Endothelial cell of umbilical vein (primary cell): ENCODE results near the gene UBR3. TPM values are rescaled to one million over a fixed set of nuclear protein-coding genes. Genes with fewer than 3 reads are reported as not detected.

ENCODE experiments used
- BruUV-seq: library from RNA; stranded (reverse); fragments of 400-500 nt; replicated peaks from 2 replicates; lab custom pipeline; 2021; lab: Mats Ljungman, UMichigan
- CTCF ChIA-PET: fragments of 300-600, 350-600 bp; sonication (Branson Sonifier 250); formaldehyde crosslinking; loops from one replicate; lab custom pipeline; 2021; ENCODE audit warnings: antibody characterized with exemption, inconsistent platforms; lab: Charles Lee
- POLR2A ChIA-PET: fragments of 300-600, 350-600 bp; sonication (Branson Sonifier 250); formaldehyde crosslinking; loops from one replicate; lab custom pipeline; 2021; ENCODE audit warnings: antibody characterized with exemption, inconsistent platforms; lab: Charles Lee
- DNase-seq: peaks from one replicate; pipeline ENCODE4 v3.0.0-alpha.2; 2011; ENCODE audit warnings: low read depth, low spot score
- FAIRE-seq: peaks from 2 replicates; lab custom pipeline; 2011; peaks lifted over from hg19 to GRCh38; lab: Jason Lieb, UNC
- H2AFZ ChIP-seq: 2 replicates; pipeline ENCODE4 v1.6.0; 2012; ENCODE audit warnings: low read depth, low read length, control low read depth, inconsistent platforms
- H3K27ac ChIP-seq: 2 replicates; pipeline ENCODE4 v1.5.1; 2011; ENCODE audit warnings: low read depth, mild to moderate bottlenecking, control low read depth, low read length, moderate library complexity; ENCODE audit not compliant: insufficient read depth
- H3K27me3 ChIP-seq, 2 experiments: 2 replicates each; pipeline versions ENCODE4 v1.6.0 to v1.6.1; 2011; ENCODE audit warnings: low read length in 2 of 2, mixed read lengths in 1 of 2; ENCODE audit not compliant: control insufficient read depth in 2 of 2, insufficient read depth in 2 of 2
- H3K36me3 ChIP-seq, 2 experiments: 2 replicates in 1 of 2; 3 replicates in 1 of 2; pipeline ENCODE4 v1.5.1; 2011; ENCODE audit warnings: low read length in 2 of 2, mild to moderate bottlenecking in 1 of 2, moderate library complexity in 1 of 2; ENCODE audit not compliant: control insufficient read depth in 2 of 2, insufficient read depth in 2 of 2; ENCODE audit errors: extremely low read depth in 1 of 2
- H3K4me1 ChIP-seq: 3 replicates; pipeline ENCODE4 v1.5.1; 2011; ENCODE audit warnings: mild to moderate bottlenecking, low read length; ENCODE audit not compliant: control insufficient read depth, insufficient read depth; ENCODE audit errors: extremely low read depth
- H3K4me2 ChIP-seq: 2 replicates; pipeline ENCODE4 v1.6.1; 2011; ENCODE audit warnings: low read length, control low read depth, mixed read lengths; ENCODE audit not compliant: insufficient read depth
- H3K4me3 ChIP-seq, 3 experiments: fragments of 200-600 bp in 1 of 3; sonication (generic), shearing (Covaris generic) in 1 of 3; replicated peaks in 1 of 3; 2 replicates each; pipeline ENCODE4 v1.5.1; 2011 to 2016; ENCODE audit warnings: control low read depth in 3 of 3, low read length in 3 of 3, mild to moderate bottlenecking in 2 of 3, inconsistent platforms in 1 of 3, low read depth in 1 of 3, moderate library complexity in 1 of 3; ENCODE audit not compliant: insufficient read depth in 1 of 3
- H3K79me2 ChIP-seq: 2 replicates; pipeline ENCODE4 v1.6.0; 2012; ENCODE audit warnings: low read length, inconsistent platforms; ENCODE audit not compliant: control insufficient read depth, insufficient read depth
- H3K9ac ChIP-seq: replicated peaks from 2 replicates; pipeline ENCODE3; 2011; ENCODE audit warnings: low read length, control low read depth; ENCODE audit not compliant: insufficient read depth; ENCODE audit errors: extremely low read depth
- H3K9me1 ChIP-seq: replicated peaks from 3 replicates; pipeline ENCODE4 v1.6.0; 2011; ENCODE audit warnings: mild to moderate bottlenecking, low read length; ENCODE audit not compliant: control insufficient read depth, insufficient read depth; ENCODE audit errors: extremely low read depth
- H3K9me3 ChIP-seq: replicated peaks from 2 replicates; pipeline ENCODE4 v1.5.1; 2012; ENCODE audit warnings: low read length, inconsistent platforms; ENCODE audit not compliant: control insufficient read depth, insufficient read depth
- H4K20me1 ChIP-seq: replicated peaks from 2 replicates; pipeline ENCODE3; 2011; ENCODE audit warnings: mild to moderate bottlenecking, low read length; ENCODE audit not compliant: control insufficient read depth, insufficient read depth; ENCODE audit errors: extremely low read depth
- EZH2 ChIP-seq: IDR thresholded peaks from 2 replicates; pipeline ENCODE4 v1.6.1; 2012; ENCODE audit warnings: borderline replicate concordance, low read depth, mild to moderate bottlenecking, moderate library complexity, low read length, inconsistent platforms; ENCODE audit not compliant: severe bottlenecking
- FOS ChIP-seq: IDR thresholded peaks from 2 replicates; pipeline ENCODE4 v1.6.1; 2011; ENCODE audit warnings: mild to moderate bottlenecking, low read length, moderate library complexity, borderline replicate concordance; ENCODE audit not compliant: insufficient read depth
- GATA2 ChIP-seq: IDR thresholded peaks from 2 replicates; pipeline ENCODE4 v1.7.0; 2011; ENCODE audit warnings: low read depth, mild to moderate bottlenecking, moderate library complexity, mixed read lengths, low read length; ENCODE audit not compliant: insufficient read length, insufficient read depth
- JUN ChIP-seq: IDR thresholded peaks from 2 replicates; pipeline ENCODE4 v1.6.1; 2011; ENCODE audit warnings: borderline replicate concordance, low read depth; ENCODE audit not compliant: insufficient read length, insufficient read depth
- MYC ChIP-seq: IDR thresholded peaks from one replicate; pipeline ENCODE4 v1.6.1; 2011; ENCODE audit warnings: mild to moderate bottlenecking, low read depth, low read length
- POLR2A ChIP-seq: IDR thresholded peaks from 2 replicates; pipeline ENCODE4 v1.6.1; 2012; ENCODE audit warnings: low read depth, mild to moderate bottlenecking, control low read depth, low read length
- POLR2AphosphoS5 ChIP-seq: IDR thresholded peaks from 2 replicates; pipeline ENCODE4 v1.6.1; 2012; ENCODE audit warnings: low read depth, mild to moderate bottlenecking, control low read depth, low read length, moderate library complexity; ENCODE audit not compliant: insufficient read depth
- dilution Hi-C: fragments of 300-500 bp; cut with MboI; formaldehyde crosslinking; loops from one replicate; pipeline ENCODE4 v1.15.0; 2019; ENCODE audit warnings: low sequenced_read_pairs; ENCODE audit not compliant: extremely low pct_ligation_motif_present
- intact Hi-C: fragments of 100-400 bp; cut with micrococcal nuclease; formaldehyde crosslinking; loops from one replicate; pipeline ENCODE4 v1.10.0; 2022
- polyA plus RNA-seq, 4 experiments: library from polyadenylated mRNA; depleted of rRNA in 3 of 4; stranded (reverse) in 3 of 4; unstranded in 1 of 4; fragments of >200 nt; gene quantifications; 2 replicates each; pipeline versions ENCODE4 v1.2.1 to v1.2.3, GENCODE V29; 2011 to 2012; ENCODE audit warnings: missing spikeins in 1 of 4
- total RNA-seq: library from RNA; stranded (reverse); gene quantifications from 2 replicates; pipeline ENCODE4 v1.2.3, GENCODE V29; 2021
- TF ChIP-seq, protein P1 (sequence below), 2 donors: IDR thresholded peaks; 1 replicate in 1 of 2; 2 replicates in 1 of 2; pipeline ENCODE4 v1.5.1; 2011; ENCODE audit warnings: low read length in 2 of 2, mild to moderate bottlenecking in 2 of 2, moderate library complexity in 2 of 2, control low read depth in 1 of 2, inconsistent platforms in 1 of 2, low read depth in 1 of 2; ENCODE audit not compliant: insufficient read depth in 1 of 2; ENCODE audit errors: extremely low read depth in 1 of 2
- TF ChIP-seq, protein P2 (sequence below): IDR thresholded peaks from 2 replicates; pipeline ENCODE4 v1.6.1; 2011; ENCODE audit not compliant: insufficient read depth, insufficient read length

UBR3 gene
- total and polyA plus RNA-seq, 2 donors (not counting 3 experiments of a cell fraction or from before 2014, with no cell fraction given), result 5.3 to 27.5 TPM

DNA sequence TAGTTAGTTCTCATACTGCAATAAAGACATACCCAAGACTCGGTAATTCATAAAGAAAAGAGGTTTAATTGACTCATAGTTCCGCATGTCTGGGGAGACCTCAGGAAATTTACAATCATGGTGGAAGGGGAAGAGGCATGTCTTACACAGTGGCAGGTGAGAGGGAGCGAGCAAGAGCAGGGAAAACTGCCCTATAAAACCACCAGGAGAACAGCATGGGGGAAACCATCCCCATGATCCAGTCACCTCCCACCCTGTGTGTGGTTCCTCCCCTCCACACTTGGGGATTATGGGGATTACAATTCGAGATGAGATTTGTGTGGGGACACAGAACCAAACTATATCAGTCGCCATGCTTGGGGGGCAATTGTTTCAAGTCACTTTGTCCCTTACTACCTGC is 29.7 kb upstream of the UBR3 start:
- FAIRE-seq (no peak), DNase-seq (no peak)
- H3K27ac ChIP-seq, result no peak overlapping the region
- H3K9me1 ChIP-seq, result no peaks in the 10 kb centered on the region
- H3K4me2 ChIP-seq, result no peak overlapping the region
- no peaks in the 10 kb centered on the region for H3K9me3 ChIP-seq
- H3K79me2 ChIP-seq, result peaks cover 37% of the 10 kb centered on the region
- H2AFZ ChIP-seq, result peak overlapping the region; percentile 98
- no peak overlapping the region for H3K4me3 ChIP-seq
- peaks cover 3 to 9% of the 10 kb centered on the region in 2 experiments for H3K36me3 ChIP-seq
- BruUV-seq, result no TSS peak
- ChIA-PET POLR2A (no interaction called here), CTCF (interaction anchor here (1.2 to 1.4 kb wide), 3 partner anchors 10 to 276 kb away, joined by 3 to 6 read pairs (median 5); partner anchors contain the start of gene METTL5)
- H3K27me3 ChIP-seq, result no peaks in the 10 kb centered on the region
- intact Hi-C loops (loop anchor here (10.0 kb wide), 1 partner anchor 433 kb away; the partner anchor contains the start of gene LRP2), dilution Hi-C loops (no loop called here)
- no peak for TF ChIP-seq POLR2A
- TF ChIP-seq GATA2, result no peak
- TF ChIP-seq, protein P1, sequence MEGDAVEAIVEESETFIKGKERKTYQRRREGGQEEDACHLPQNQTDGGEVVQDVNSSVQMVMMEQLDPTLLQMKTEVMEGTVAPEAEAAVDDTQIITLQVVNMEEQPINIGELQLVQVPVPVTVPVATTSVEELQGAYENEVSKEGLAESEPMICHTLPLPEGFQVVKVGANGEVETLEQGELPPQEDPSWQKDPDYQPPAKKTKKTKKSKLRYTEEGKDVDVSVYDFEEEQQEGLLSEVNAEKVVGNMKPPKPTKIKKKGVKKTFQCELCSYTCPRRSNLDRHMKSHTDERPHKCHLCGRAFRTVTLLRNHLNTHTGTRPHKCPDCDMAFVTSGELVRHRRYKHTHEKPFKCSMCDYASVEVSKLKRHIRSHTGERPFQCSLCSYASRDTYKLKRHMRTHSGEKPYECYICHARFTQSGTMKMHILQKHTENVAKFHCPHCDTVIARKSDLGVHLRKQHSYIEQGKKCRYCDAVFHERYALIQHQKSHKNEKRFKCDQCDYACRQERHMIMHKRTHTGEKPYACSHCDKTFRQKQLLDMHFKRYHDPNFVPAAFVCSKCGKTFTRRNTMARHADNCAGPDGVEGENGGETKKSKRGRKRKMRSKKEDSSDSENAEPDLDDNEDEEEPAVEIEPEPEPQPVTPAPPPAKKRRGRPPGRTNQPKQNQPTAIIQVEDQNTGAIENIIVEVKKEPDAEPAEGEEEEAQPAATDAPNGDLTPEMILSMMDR (IDR thresholded peaks at IDR 0.05; ENCODE audit: extremely low read depth in 1 of 2, insufficient read depth in 1 of 2, low read depth in 1 of 2, low read length in 2 of 2), result no peak
- no peak for TF ChIP-seq JUN
- TF ChIP-seq, protein P2, sequence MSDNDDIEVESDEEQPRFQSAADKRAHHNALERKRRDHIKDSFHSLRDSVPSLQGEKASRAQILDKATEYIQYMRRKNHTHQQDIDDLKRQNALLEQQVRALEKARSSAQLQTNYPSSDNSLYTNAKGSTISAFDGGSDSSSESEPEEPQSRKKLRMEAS, result no peak
- TF ChIP-seq FOS, result no peak
- no peak for TF ChIP-seq MYC
- TF ChIP-seq EZH2, result no peak
- no peak for TF ChIP-seq POLR2AphosphoS5
- peaks cover 14% of the 10 kb centered on the region for H3K4me1 ChIP-seq
- no peak overlapping the region for H3K9ac ChIP-seq
- H4K20me1 ChIP-seq, result no peaks in the 10 kb centered on the region
